Measurements from ENCODE around the gene CFAP46. TPM values are rescaled to one million over a fixed set of nuclear protein-coding genes. Genes with fewer than 3 reads are reported as not detected.

Gene CFAP46
- total and polyA plus RNA-seq, 9 of the 15 experiments (the other 6 are each of a cell fraction or from before 2014, with no cell fraction given): not detected

DNA sequence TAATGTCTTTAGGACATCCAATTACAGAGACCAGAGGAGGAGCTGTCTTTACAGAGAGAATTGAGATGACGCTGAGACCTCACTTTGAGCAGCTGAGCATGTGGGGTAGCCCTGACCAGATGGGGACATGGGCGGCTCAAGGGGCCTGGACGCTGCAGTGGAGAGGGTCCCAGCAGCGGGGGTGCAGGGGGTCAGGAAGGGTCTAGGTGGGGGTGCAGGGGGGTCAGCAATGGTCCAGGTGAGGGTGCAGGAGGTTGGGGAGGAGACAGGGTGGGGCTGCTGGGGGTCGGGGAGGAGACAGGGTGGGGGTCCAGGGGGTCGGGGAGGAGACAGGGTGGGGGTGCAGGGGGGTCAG lies 43.2 kb upstream of the CFAP46 start (continued):
- TF ChIP-seq BMI1 (IDR thresholded peaks at IDR 0.05; ENCODE audit: low read length) (no peak), PHTF2 (CRISPR knock-in tag; IDR thresholded peaks at IDR 0.05) (no peak), IFI16 (CRISPR knock-in tag; IDR thresholded peaks at IDR 0.05) (no peak), NR2C1 (IDR thresholded peaks at IDR 0.05) (no peak), NR2C1 (tag; IDR thresholded peaks at IDR 0.05) (no peak), RBM15 (IDR thresholded peaks at IDR 0.05; ENCODE audit: insufficient read depth, low read length) (no peak), SMARCE1 (IDR thresholded peaks at IDR 0.05) (no peak)
- TF ChIP-seq, protein P1, sequence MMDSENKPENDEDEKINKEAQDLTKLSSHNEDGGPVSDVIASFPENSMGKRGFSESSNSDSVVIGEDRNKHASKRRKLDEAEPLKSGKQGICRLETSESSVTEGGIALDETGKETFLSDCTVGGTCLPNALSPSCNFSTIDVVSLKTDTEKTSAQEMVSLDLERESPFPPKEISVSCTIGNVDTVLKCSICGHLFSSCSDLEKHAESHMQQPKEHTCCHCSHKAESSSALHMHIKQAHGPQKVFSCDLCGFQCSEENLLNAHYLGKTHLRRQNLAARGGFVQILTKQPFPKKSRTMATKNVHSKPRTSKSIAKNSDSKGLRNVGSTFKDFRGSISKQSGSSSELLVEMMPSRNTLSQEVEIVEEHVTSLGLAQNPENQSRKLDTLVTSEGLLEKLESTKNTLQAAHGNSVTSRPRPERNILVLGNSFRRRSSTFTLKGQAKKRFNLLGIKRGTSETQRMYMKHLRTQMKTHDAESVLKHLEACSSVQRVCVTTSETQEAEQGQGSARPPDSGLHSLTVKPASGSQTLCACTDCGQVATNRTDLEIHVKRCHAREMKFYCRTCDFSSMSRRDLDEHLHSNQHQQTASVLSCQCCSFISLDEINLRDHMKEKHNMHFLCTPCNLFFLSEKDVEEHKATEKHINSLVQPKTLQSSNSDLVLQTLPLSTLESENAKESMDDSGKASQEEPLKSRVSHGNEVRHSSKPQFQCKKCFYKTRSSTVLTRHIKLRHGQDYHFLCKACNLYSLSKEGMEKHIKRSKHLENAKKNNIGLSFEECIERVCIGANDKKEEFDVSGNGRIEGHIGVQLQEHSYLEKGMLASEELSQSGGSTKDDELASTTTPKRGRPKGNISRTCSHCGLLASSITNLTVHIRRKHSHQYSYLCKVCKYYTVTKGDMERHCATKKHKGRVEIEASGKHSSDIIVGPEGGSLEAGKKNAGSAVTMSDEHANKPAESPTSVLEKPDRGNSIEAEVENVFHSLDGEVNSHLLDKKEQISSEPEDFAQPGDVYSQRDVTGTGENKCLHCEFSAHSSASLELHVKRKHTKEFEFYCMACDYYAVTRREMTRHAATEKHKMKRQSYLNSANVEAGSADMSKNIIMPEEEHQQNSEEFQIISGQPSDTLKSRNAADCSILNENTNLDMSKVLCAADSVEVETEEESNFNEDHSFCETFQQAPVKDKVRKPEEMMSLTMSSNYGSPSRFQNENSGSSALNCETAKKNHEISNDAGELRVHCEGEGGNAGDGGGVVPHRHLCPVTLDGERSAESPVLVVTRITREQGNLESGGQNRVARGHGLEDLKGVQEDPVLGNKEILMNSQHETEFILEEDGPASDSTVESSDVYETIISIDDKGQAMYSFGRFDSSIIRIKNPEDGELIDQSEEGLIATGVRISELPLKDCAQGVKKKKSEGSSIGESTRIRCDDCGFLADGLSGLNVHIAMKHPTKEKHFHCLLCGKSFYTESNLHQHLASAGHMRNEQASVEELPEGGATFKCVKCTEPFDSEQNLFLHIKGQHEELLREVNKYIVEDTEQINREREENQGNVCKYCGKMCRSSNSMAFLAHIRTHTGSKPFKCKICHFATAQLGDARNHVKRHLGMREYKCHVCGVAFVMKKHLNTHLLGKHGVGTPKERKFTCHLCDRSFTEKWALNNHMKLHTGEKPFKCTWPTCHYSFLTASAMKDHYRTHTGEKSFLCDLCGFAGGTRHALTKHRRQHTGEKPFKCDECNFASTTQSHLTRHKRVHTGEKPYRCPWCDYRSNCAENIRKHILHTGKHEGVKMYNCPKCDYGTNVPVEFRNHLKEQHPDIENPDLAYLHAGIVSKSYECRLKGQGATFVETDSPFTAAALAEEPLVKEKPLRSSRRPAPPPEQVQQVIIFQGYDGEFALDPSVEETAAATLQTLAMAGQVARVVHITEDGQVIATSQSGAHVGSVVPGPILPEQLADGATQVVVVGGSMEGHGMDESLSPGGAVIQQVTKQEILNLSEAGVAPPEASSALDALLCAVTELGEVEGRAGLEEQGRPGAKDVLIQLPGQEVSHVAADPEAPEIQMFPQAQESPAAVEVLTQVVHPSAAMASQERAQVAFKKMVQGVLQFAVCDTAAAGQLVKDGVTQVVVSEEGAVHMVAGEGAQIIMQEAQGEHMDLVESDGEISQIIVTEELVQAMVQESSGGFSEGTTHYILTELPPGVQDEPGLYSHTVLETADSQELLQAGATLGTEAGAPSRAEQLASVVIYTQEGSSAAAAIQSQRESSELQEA (IDR thresholded peaks at IDR 0.05; ENCODE audit: low read depth): no peak
- TF ChIP-seq, protein P2, sequence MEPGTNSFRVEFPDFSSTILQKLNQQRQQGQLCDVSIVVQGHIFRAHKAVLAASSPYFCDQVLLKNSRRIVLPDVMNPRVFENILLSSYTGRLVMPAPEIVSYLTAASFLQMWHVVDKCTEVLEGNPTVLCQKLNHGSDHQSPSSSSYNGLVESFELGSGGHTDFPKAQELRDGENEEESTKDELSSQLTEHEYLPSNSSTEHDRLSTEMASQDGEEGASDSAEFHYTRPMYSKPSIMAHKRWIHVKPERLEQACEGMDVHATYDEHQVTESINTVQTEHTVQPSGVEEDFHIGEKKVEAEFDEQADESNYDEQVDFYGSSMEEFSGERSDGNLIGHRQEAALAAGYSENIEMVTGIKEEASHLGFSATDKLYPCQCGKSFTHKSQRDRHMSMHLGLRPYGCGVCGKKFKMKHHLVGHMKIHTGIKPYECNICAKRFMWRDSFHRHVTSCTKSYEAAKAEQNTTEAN (CRISPR knock-in tag; IDR thresholded peaks at IDR 0.05): no peak
- TF ChIP-seq, protein P3, sequence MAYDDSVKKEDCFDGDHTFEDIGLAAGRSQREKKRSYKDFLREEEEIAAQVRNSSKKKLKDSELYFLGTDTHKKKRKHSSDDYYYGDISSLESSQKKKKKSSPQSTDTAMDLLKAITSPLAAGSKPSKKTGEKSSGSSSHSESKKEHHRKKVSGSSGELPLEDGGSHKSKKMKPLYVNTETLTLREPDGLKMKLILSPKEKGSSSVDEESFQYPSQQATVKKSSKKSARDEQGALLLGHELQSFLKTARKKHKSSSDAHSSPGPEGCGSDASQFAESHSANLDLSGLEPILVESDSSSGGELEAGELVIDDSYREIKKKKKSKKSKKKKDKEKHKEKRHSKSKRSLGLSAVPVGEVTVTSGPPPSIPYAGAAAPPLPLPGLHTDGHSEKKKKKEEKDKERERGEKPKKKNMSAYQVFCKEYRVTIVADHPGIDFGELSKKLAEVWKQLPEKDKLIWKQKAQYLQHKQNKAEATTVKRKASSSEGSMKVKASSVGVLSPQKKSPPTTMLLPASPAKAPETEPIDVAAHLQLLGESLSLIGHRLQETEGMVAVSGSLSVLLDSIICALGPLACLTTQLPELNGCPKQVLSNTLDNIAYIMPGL (CRISPR knock-in tag; IDR thresholded peaks at IDR 0.05): no peak
